ENCODE measurements around the gene MRPS6. TPM values are rescaled to one million over a fixed set of nuclear protein-coding genes. Genes with fewer than 3 reads are reported as not detected.

Gene MRPS6
- total and polyA plus RNA-seq, 2 of the 13 experiments (the other 11 are each of a cell fraction or from before 2014, with no cell fraction given), result 14.2 to 26.9 TPM

DNA sequence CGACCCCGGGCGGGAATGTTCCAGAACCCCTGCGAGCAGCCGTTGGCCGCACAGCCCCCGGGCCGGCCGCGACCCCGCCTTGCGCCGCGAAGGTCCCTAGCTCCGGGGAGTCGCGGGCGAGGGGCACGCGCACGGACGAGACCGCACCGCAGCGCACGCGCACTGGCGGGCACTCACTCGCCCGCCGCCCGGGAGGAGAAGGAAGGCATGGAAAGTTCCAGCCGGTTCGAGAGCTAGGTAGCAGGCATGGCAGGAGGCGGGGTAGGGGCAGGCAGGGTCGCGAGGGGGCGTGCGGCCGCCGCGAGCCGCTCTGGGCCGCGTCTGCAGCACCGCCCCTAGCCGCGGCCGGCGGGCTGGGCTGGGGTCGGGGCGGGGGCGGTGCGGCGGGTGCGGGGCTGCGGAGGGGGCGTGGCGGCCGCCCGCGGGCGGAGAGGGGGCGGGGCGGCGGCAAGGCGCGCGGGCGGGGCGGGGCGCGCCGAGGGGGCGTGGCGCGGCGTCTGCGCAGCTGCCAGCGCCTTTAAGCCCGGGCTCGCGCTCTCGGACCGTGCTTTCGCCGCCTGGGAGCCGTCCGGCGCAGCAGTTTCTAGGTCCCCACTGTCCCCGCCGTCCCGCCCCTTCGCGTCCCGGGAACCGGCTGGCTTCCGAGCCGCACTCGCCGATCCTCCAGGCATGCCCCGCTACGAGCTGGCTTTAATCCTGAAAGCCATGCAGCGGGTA lies at the start of gene MRPS6, which contains the start of gene SLC5A3 (continued):
- TF ChIP-seq NFAT5 (CRISPR knock-in tag; IDR thresholded peaks at IDR 0.05), result 0 out of 2 replicates have a peak, but pooled peaks have one; percentile 19
- peak; percentile 48; the same call in 1 of the 2 replicates for TF ChIP-seq SALL1 (CRISPR knock-in tag; IDR thresholded peaks at IDR 0.05)
- TF ChIP-seq ZNF737 (CRISPR knock-in tag; IDR thresholded peaks at IDR 0.05; ENCODE audit: borderline replicate concordance), result no peak
- no peak for TF ChIP-seq POGZ (CRISPR knock-in tag; IDR thresholded peaks at IDR 0.05)
- TF ChIP-seq HCFC1 (IDR thresholded peaks at IDR 0.05; ENCODE audit: low read depth, low read length), result no peak
- no peak for TF ChIP-seq STAT5B (CRISPR knock-in tag; IDR thresholded peaks at IDR 0.05)
- TF ChIP-seq TBL1XR1 (IDR thresholded peaks at IDR 0.05; ENCODE audit: borderline replicate concordance, low read length, partially characterized antibody), result no peak
- no peak for TF ChIP-seq ZNF607 (CRISPR knock-in tag; IDR thresholded peaks at IDR 0.05; ENCODE audit: borderline replicate concordance)
- TF ChIP-seq ZNF883 (CRISPR knock-in tag; IDR thresholded peaks at IDR 0.05; ENCODE audit: not compliant biosample characterization), result peak; percentile 28
- TF ChIP-seq RFXANK (CRISPR knock-in tag; IDR thresholded peaks at IDR 0.05), result no peak
- no peak for TF ChIP-seq MTA3 (CRISPR knock-in tag; IDR thresholded peaks at IDR 0.05)
- no peak for TF ChIP-seq RBM22 (optimal IDR thresholded peaks at IDR 0.05; ENCODE audit: low read length)
- TF ChIP-seq SNAPC5 (CRISPR knock-in tag; IDR thresholded peaks at IDR 0.05; ENCODE audit: borderline replicate concordance), result no peak
- TF ChIP-seq CBX5 (CRISPR knock-in tag; IDR thresholded peaks at IDR 0.05; ENCODE audit: borderline replicate concordance), result no peak
- no peak for TF ChIP-seq GFI1 (CRISPR knock-in tag; IDR thresholded peaks at IDR 0.05; ENCODE audit: borderline replicate concordance)
- TF ChIP-seq, protein P1, sequence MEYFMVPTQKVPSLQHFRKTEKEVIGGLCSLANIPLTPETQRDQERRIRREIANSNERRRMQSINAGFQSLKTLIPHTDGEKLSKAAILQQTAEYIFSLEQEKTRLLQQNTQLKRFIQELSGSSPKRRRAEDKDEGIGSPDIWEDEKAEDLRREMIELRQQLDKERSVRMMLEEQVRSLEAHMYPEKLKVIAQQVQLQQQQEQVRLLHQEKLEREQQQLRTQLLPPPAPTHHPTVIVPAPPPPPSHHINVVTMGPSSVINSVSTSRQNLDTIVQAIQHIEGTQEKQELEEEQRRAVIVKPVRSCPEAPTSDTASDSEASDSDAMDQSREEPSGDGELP (IDR thresholded peaks at IDR 0.05; ENCODE audit: borderline replicate concordance, low read depth), result no peak
- no peak for TF ChIP-seq ZNF101 (CRISPR knock-in tag; IDR thresholded peaks at IDR 0.05; ENCODE audit: borderline replicate concordance, low read depth)
- TF ChIP-seq SIN3A (IDR thresholded peaks at IDR 0.05; ENCODE audit: borderline replicate concordance, low read depth, low read length), result peak; percentile 45; the same call in 1 of the 2 replicates
- TF ChIP-seq, protein P2, sequence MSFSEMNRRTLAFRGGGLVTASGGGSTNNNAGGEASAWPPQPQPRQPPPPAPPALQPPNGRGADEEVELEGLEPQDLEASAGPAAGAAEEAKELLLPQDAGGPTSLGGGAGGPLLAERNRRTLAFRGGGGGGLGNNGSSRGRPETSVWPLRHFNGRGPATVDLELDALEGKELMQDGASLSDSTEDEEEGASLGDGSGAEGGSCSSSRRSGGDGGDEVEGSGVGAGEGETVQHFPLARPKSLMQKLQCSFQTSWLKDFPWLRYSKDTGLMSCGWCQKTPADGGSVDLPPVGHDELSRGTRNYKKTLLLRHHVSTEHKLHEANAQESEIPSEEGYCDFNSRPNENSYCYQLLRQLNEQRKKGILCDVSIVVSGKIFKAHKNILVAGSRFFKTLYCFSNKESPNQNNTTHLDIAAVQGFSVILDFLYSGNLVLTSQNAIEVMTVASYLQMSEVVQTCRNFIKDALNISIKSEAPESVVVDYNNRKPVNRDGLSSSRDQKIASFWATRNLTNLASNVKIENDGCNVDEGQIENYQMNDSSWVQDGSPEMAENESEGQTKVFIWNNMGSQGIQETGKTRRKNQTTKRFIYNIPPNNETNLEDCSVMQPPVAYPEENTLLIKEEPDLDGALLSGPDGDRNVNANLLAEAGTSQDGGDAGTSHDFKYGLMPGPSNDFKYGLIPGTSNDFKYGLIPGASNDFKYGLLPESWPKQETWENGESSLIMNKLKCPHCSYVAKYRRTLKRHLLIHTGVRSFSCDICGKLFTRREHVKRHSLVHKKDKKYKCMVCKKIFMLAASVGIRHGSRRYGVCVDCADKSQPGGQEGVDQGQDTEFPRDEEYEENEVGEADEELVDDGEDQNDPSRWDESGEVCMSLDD (CRISPR knock-in tag; IDR thresholded peaks at IDR 0.05; ENCODE audit: borderline replicate concordance), result no peak
- no peak for TF ChIP-seq ZNF329 (CRISPR knock-in tag; IDR thresholded peaks at IDR 0.05; ENCODE audit: low read depth)
- no peak for TF ChIP-seq WIZ (CRISPR knock-in tag; IDR thresholded peaks at IDR 0.05)
- TF ChIP-seq CAMTA2 (CRISPR knock-in tag; IDR thresholded peaks at IDR 0.05; ENCODE audit: borderline replicate concordance), result no peak

All from HepG2 (cell line).